ENCODE results near the gene OR4D10.

The OR4D10 gene

DNA sequence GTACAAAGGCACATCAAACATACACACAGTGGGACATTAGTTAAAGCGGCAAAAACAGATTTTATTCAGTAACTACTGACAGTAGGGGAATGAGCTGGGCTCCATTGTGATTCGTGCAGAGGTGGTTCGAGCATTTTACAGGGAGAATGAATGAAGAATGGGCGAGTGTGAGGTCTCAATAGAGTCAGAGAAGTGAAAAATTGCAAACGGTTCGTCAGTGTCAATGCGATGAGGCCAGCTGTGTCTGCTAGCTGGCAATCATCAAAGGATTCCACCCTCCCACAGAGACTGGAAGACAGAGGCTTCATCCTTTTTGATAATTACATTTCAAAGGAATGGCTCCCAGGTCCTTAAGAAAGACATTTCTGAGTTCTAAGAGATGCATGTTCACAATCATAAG, 55.6 kb downstream of the OR4D10 start:
- no peak for DNase-seq (ENCODE audit: low spot score)

Data from CD4-positive, alpha-beta T cell treated with Interleukin-2 at 100 ng/mL for 4 hours (primary cell).